HG02623 (cell line): ENCODE measurements around the gene NEURL2.
"Not testable (repeated sequence)": the region's sequence is repeated elsewhere in the genome, so short reads cannot be mapped to it uniquely, and the experiment has no call there.

Experiments
- ATAC-seq: cut with Tn5 transposase; IDR thresholded peaks from one replicate; pipeline ENCODE4 v1.9.1; 2021; ENCODE audit warnings: moderate library complexity; ENCODE audit not compliant: unreplicated experiment

NEURL2 gene

GRCh38 chr20:45901332-45901731 is 10.3 kb upstream of the NEURL2 start:
- not testable (repeated sequence) for ATAC-seq

- no peak for ATAC-seq
Observed at GRCh38 chr20:45899046-45899835, 8.2 kb upstream of the NEURL2 start.

- ATAC-seq: no peak
Observed at GRCh38 chr20:45898285-45898684, 7.3 kb upstream of the NEURL2 start.

- no peak for ATAC-seq
Observed at GRCh38 chr20:45897692-45898091, 6.7 kb upstream of the NEURL2 start.

GRCh38 chr20:45897289-45897688 is 6.3 kb upstream of the NEURL2 start:
- no peak for ATAC-seq

- ATAC-seq: no peak
Observed at GRCh38 chr20:45896641-45897161, 5.7 kb upstream of the NEURL2 start.

- ATAC-seq: no peak
Observed at GRCh38 chr20:45894797-45895196, 3.8 kb upstream of the NEURL2 start.

GRCh38 chr20:45893831-45894230 is 2.8 kb upstream of the NEURL2 start:
- ATAC-seq: no peak

- ATAC-seq: no peak
Observed at GRCh38 chr20:45892828-45893500, 2.0 kb upstream of the NEURL2 start.

- no peak for ATAC-seq
Observed at GRCh38 chr20:45892049-45892825, 1.2 kb upstream of the NEURL2 start.

- ATAC-seq: no peak
Observed at GRCh38 chr20:45890077-45890984, 677 bp downstream of the NEURL2 start.

- ATAC-seq: no peak
Observed at GRCh38 chr20:45888681-45889080, 2.3 kb downstream of the NEURL2 start.

GRCh38 chr20:45887346-45887715 is 3.7 kb downstream of the NEURL2 start, which contains the start of gene SPATA25:
TSS of gene SPATA25 (minus strand) at chr20:45887622. CDS start at chr20:45887590, 32 bp downstream.
- no peak for ATAC-seq

GRCh38 chr20:45886590-45887345 is 4.2 kb downstream of the NEURL2 start:
- no peak for ATAC-seq

- ATAC-seq: no peak
Observed at GRCh38 chr20:45883100-45883469, 7.9 kb downstream of the NEURL2 start.

- no peak for ATAC-seq
Observed at GRCh38 chr20:45882469-45883099, 8.4 kb downstream of the NEURL2 start.

- ATAC-seq: peak; percentile 98
Observed at GRCh38 chr20:45880988-45881788, 9.8 kb downstream of the NEURL2 start, which contains the start of gene ZSWIM1. TSS of gene ZSWIM1 (plus strand) at chr20:45881227. CDS start at chr20:45882593, 1,366 bp downstream.

GRCh38 chr20:45878076-45878761 is 12.8 kb downstream of the NEURL2 start:
- ATAC-seq: no peak
